Measurements from ENCODE around the gene STIP1.

The STIP1 gene

DNA sequence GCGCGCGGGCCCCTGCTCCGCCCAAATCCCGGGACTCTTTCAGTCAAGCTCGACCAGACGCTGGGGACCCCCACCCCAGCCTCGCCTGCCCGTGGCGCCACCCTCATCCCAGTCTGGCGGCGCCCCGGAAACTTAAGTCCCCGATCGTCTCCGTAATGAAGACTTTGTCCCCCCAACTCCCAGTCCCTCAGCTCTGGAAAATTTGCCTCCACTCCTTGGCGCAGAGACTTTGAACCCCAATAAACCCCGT lies 65.7 kb downstream of the STIP1 start:
- no peaks in the 10 kb centered on the region for H3K9me3 Mint-ChIP-seq
- peaks cover 19% of the 10 kb centered on the region for H3K36me3 Mint-ChIP-seq
- no peak for ATAC-seq
- H3K27ac Mint-ChIP-seq: peak overlapping the region; percentile 86
- no peak for DNase-seq (ENCODE audit: low spot score in 2 of 2)
- H3K4me1 Mint-ChIP-seq: peaks cover 33% of the 10 kb centered on the region
- peak overlapping the region; percentile 94 for H3K4me3 Mint-ChIP-seq

DNA sequence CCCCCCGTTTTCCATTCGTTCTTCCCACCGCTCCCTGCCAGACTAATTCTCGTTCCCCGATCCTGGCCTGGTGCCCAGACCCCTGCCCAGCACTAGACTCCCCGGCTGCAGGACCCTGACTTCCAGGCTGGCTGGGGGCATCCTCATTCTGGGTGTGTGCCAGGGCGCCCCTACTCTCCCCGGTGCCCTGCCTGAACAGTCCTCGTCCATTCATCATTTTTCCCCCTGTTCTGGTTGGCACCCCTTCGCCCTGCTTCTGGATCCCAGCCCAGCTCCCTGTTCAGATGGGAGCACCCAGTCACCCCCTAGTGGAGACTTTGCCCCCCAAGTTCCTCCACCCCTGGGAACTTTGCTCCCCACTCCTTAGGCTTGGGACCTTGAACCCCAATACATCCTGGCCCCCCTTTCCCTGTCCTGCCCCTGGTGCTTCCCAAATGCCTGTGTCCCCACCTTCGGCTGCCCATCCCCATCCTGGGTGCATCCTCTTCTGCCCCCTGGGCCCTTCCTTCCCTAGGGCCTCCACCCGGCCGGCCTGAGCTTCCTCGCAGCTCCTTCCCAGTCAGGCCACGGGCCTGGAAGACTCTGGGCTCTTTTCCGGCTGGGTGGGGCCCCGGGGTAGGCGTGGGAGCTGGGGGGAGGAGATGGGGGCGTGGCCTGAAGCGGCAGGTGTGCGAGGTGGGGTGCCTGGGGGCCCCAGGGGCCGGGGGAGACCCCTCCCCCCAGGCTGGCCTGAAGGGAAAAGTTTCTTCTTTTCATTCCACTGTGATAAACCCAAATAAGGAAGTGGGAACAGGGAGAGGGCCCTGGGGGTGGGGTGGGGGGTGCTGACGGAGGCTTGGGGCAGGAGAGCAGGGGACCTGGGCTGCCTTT lies 66.3 kb downstream of the STIP1 start:
- peaks cover 28% of the 10 kb centered on the region for H3K4me1 Mint-ChIP-seq
- peak overlapping the region; percentile 94 for H3K4me3 Mint-ChIP-seq
- ATAC-seq: no peak
- peak overlapping the region; percentile 86 for H3K27ac Mint-ChIP-seq
- no peaks in the 10 kb centered on the region for H3K9me3 Mint-ChIP-seq
- peak in 1 of 2 donors; percentile 64 for DNase-seq (ENCODE audit: low spot score in 2 of 2)
- peaks cover 20% of the 10 kb centered on the region for H3K36me3 Mint-ChIP-seq

DNA sequence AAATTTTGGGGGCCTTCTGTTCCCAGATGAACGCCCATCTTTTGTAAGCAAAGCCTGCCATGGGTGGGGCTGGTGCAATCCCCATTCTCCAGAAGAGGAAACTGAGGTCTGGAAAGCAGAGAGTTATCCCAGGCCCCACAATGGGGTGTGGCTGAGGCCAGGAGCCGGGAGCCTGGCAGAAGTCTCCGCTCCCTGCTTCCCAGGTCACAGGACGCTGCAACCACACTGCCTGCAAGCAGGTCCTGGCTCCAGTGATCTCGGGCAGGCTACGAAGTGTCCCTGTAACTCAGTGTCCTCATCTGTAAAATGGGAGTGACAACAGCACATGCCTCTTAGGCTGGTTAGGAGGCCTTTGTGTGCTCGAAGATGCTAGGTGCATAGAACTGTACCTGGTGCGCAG lies 67.1 kb downstream of the STIP1 start:
- no peak for ATAC-seq
- no peak for DNase-seq (ENCODE audit: low spot score in 2 of 2)
- Mint-ChIP-seq H3K27ac (no peak overlapping the region), H3K4me3 (peak overlapping the region; percentile 94), H3K9me3 (no peaks in the 10 kb centered on the region), H3K4me1 (peaks cover 22% of the 10 kb centered on the region), H3K36me3 (peaks cover 28% of the 10 kb centered on the region)

GRCh38 chr11:64253481-64253880 lies 67.5 kb downstream of the STIP1 start:
- no peak for DNase-seq (ENCODE audit: low spot score in 2 of 2)
- Mint-ChIP-seq H3K9me3 (no peaks in the 10 kb centered on the region), H3K27ac (peak overlapping the region; percentile 70), H3K36me3 (peaks cover 31% of the 10 kb centered on the region), H3K4me1 (peaks cover 20% of the 10 kb centered on the region), H3K4me3 (no peak overlapping the region)
- no peak for ATAC-seq

Measured in stimulated activated effector memory CD8-positive, alpha-beta T cell treated with anti-CD3 and anti-CD28 coated beads, Interleukin-12 subunit alpha, Interleukin-12 subunit beta, amount 100 ng/mL, for 72 hours (primary cell).